Sigmoid colon (tissue), 4 donors: ENCODE measurements around the gene OSBPL5.

ENCODE experiments used
- CTCF ChIP-seq, 4 experiments: fragments of 450-650 bp in 3 of 4; fragments of 200-600 bp in 1 of 4; IDR thresholded peaks; one replicate each; pipeline ENCODE4 v1.5.1; 2016 to 2019; ENCODE audit warnings: antibody characterized with exemption in 4 of 4, mild to moderate bottlenecking in 3 of 4, moderate library complexity in 2 of 4
- POLR2A ChIP-seq, 2 donors: fragments of 450-650 bp; IDR thresholded peaks; one replicate each; pipeline ENCODE4 v1.6.1; 2016; ENCODE audit warnings: antibody characterized with exemption in 2 of 2, mild to moderate bottlenecking in 2 of 2, moderate library complexity in 2 of 2
- POLR2AphosphoS5 ChIP-seq, 4 donors: sonication (generic); formaldehyde crosslinking; IDR thresholded peaks; one replicate each; pipeline ENCODE4 v1.6.1; 2017; ENCODE audit warnings: antibody characterized with exemption in 4 of 4

GRCh38 chr11:3198815-3199214, 33.7 kb upstream of the OSBPL5 start:
- TF ChIP-seq CTCF (IDR thresholded peaks at IDR 0.05): no peak
- TF ChIP-seq POLR2A (IDR thresholded peaks at IDR 0.05): no peak
- TF ChIP-seq POLR2AphosphoS5 (IDR thresholded peaks at IDR 0.05): no peak
